ENCODE results near the gene CNOT1.

The CNOT1 gene

GRCh38 chr16:58507963-58508670 lies 121.5 kb downstream of the CNOT1 start:
- TF ChIP-seq MYC (IDR thresholded peaks at IDR 0.05; ENCODE audit: low read depth, low read length) (no peak), CTCF (IDR thresholded peaks at IDR 0.05; ENCODE audit: low read depth, low read length) (no peak), POLR2A (IDR thresholded peaks at IDR 0.05; ENCODE audit: extremely low read depth, insufficient read length) (no peak), MAX (IDR thresholded peaks at IDR 0.05; ENCODE audit: low read depth, low read length) (no peak)
- H3K4me3 ChIP-seq (ENCODE audit: low read depth, low read length): no peak overlapping the region
- no peak for DNase-seq (ENCODE audit: low read depth)

DNA sequence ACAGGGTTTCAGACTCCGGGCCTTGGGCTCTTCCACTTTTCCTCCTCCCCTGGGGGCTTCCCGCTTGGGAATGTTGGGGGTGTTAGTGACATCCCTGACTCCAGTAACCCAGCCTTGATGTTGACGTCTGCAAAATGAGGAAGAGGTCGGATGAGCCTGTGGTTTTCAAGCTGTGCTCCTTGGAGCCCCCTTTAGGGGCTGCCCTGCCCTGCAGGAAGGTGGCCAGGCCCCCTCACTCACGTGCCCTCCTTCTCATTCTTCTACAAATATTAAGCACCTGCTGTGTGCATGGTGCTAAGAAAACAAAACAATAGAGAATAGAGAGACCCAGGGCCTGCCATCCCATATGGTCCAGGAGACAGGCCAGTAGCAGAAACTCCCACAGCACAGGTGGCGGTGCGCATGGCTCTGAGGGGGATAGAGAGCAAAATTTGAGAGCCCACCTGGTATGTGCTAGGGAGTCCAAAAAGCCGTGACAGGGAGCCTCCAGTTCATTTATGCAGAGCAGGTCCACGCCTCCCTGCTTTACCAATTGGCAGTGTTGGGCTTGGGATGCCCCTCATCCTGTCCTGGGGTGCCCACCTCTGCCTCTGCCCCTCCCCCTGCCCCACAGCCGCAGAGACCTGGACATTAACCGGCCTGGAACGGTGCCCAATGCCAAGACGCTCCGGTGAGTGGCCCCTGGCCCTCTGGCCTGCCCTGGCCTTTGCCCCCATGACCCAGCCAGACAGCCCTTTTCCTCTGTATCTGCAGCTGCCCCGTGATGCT lies 122.2 kb downstream of the CNOT1 start:
- DNase-seq (ENCODE audit: low read depth): peak; percentile 65
- TF ChIP-seq MAX (IDR thresholded peaks at IDR 0.05; ENCODE audit: low read depth, low read length) (no peak), CTCF (IDR thresholded peaks at IDR 0.05; ENCODE audit: low read depth, low read length) (peak; percentile 68)
- no peak overlapping the region for H3K4me3 ChIP-seq (ENCODE audit: low read depth, low read length)

GRCh38 chr16:58506241-58507194 lies 123.1 kb downstream of the CNOT1 start:
- H3K4me3 ChIP-seq (ENCODE audit: low read depth, low read length): no peak overlapping the region
- TF ChIP-seq POLR2A (IDR thresholded peaks at IDR 0.05; ENCODE audit: extremely low read depth, insufficient read length) (no peak), CTCF (IDR thresholded peaks at IDR 0.05; ENCODE audit: low read depth, low read length) (no peak)
- DNase-seq (ENCODE audit: low read depth): no peak

DNA sequence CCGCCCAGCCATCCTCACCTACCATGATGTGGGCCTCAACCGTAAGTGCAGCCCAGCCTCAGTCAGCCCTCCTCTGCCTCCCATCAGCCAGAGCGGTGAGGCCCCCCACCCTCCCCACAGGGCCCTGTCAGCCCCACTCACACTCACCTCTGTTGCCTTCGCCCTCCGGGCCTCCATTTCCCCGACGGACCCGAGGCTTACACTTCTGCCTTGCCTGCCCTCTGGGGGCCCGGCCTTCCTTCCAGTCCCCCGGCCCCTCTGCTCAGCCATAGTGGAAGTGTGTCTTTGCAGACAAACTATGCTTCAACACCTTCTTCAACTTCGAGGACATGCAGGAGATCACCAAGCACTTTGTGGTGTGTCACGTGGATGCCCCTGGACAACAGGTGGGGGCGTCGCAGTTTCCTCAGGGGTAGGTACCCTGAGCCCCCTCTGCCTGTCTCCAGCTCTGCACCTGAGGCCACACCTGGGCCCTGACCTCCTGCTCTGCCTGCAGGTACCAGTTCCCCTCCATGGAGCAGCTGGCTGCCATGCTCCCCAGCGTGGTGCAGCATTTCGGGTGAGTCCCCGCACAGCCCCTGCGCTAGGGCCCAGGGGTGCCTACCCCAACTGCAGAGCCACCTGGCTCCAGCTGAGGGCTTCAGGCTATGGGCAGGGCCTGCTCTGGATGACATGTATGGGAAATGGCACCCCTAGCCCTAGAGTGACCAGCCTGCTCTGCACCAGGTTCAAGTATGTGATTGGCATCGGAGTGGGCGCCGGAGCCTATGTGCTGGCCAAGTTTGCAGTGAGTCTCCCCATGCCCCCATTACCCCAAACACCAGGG lies 125.5 kb downstream of the CNOT1 start:
- TF ChIP-seq POLR2A (IDR thresholded peaks at IDR 0.05; ENCODE audit: extremely low read depth, insufficient read length) (no peak), MYC (IDR thresholded peaks at IDR 0.05; ENCODE audit: low read depth, low read length) (no peak), MAX (IDR thresholded peaks at IDR 0.05; ENCODE audit: low read depth, low read length) (no peak), CTCF (IDR thresholded peaks at IDR 0.05; ENCODE audit: low read depth, low read length) (no peak)
- no peak for DNase-seq (ENCODE audit: low read depth)
- H3K4me3 ChIP-seq (ENCODE audit: low read depth, low read length): no peak overlapping the region

DNA sequence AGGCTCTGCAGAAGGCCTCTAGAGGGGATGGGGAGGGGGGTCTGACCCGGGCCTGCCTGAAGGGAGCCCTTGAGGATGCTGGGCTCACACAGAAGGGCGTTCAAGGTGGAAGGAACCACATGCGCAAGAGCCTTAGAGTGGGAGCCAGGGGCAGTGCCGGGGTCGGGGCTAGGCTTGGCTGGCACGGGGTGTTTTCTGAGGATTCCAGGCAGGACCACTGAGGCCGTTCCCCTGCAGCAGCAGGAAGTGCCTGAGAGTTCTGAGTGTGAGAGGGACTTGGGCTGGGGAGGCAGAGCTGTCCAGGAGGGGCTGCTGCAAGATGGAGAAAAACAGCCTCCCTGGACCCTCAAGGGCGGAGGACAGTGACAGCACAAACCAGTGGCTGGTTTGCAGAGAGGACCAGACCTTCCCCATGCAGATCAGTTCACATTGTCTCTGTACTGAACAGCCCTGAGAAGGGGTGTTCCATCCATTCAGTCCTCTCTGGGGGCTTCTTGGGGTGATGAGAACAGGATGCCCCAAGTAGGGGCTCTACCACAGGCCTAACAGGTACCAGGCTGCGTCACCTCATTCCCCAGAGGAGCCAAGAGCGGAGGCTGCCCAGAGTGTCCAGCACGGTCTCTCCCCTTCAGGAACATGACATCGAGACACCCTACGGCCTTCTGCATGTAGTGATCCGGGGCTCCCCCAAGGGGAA lies 126.3 kb downstream of the CNOT1 start:
- TF ChIP-seq MAX (IDR thresholded peaks at IDR 0.05; ENCODE audit: low read depth, low read length) (no peak), POLR2A (IDR thresholded peaks at IDR 0.05; ENCODE audit: extremely low read depth, insufficient read length) (no peak), MYC (IDR thresholded peaks at IDR 0.05; ENCODE audit: low read depth, low read length) (no peak), CTCF (IDR thresholded peaks at IDR 0.05; ENCODE audit: low read depth, low read length) (no peak)
- H3K4me3 ChIP-seq (ENCODE audit: low read depth, low read length): no peak overlapping the region
- DNase-seq (ENCODE audit: low read depth): no peak

Measured in NB4 (cell line).